ENCODE measurements around the gene PCYOX1L.
A peak's percentile ranks its signal among the peaks of the same experiment; 100 is the strongest.

Gene PCYOX1L

DNA sequence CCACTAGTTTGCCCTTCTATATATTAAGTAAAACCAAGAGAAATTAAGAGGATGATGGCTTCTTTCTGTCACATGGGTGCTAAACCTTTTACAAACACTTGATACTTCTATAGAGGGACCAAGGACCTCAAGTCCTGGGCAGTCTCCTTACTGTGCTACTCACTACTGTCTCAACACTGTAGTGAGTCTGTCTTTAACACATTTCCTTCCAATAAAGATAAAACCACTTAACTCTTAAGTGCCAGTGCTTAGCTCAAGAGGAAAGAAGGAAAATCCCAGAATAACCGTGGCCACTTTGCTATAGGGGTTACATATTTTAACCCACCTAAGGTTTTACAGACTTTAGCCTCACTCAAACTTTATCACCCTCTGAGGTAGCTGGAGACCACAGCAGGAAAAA lies 16.9 kb upstream of the PCYOX1L start:
- no peak for DNase-seq

DNA sequence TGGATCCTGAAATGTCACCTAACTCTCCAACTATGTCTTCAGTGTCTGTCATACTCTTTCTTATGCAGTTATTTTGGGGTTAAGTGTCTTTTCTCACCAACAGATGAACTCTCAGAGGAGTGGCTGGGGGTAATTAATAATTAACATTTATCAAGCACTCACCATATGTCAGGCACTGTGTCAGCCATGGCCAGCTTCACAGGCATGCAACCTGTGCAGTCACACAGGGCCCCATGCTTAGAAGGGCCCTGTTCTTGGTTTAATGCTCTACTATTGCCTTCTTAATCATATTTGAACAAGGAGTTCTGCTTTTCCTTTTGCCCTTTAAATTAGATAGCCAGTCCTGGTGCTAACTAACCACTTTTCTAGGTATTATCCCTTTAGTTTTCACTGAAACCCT lies 16.0 kb upstream of the PCYOX1L start:
- no peak for DNase-seq

DNA sequence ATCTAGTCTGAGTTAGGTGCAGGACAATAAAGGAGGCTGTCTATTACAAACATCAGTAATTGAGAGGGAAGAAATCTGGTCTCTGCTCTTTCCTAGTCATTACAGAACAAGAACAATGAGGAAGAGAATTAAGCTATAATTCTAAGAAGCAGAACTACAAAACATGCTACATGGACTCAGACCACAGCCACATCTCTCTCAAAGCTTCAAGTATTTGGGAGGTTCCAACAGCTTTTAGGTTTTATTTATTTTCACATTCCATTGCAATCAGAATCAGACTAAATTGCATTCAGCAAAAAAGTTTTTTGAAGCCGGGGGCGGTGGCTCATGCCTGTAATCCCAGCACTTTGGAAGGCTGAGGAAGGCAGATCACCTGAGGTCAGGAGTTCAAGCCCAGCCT lies 13.7 kb upstream of the PCYOX1L start:
- no peak for DNase-seq

GRCh38 chr5:149345147-149345891 lies 12.5 kb upstream of the PCYOX1L start, which contains the start of gene GRPEL2:
GRPEL2 (plus strand) TSS chr5:149345499; CDS start chr5:149345540, 41 bp downstream.
- peak; percentile 96 for DNase-seq

GRCh38 chr5:149345892-149346222 lies 12.0 kb upstream of the PCYOX1L start:
- no peak for DNase-seq

DNA sequence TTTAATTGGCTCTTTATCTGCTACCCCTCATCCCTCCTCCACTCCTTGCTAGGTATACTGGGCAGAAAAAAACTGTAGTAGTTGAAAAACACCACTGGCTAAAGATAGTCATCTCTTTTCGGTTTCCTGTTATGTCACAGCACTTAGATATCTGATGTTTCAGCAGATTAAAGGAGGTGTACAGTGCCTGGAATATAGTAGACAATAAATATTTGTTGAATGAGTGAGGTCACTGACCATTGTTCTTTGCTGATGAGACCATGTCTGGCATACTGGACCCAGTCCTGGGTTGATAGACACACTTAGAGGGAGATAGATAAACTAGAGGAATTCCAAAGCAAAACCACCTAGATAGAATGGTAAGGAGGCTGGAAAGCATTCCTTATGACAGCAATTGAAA lies 9.3 kb upstream of the PCYOX1L start:
- no peak for DNase-seq

DNA sequence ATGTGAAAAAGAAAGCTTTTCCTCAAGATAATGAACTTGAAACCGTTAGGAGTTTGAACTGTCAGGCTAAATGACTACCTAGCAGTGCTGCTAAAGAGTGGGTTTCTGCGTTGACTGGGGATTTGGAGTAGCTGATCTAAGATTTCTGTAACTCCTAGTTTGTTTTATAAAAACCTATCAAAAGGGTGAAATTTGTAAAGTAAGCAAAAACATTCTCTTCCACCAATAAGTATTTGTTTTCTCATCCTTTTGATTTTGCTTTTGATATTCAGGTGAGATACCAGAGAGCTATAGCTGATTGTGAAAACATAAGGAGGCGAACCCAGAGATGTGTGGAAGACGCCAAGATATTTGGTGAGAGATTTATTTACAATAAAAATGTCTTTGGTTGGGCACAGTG lies 8.5 kb upstream of the PCYOX1L start:
- DNase-seq, result no peak

GRCh38 chr5:149352169-149352568 lies 5.7 kb upstream of the PCYOX1L start:
- DNase-seq, result no peak

DNA sequence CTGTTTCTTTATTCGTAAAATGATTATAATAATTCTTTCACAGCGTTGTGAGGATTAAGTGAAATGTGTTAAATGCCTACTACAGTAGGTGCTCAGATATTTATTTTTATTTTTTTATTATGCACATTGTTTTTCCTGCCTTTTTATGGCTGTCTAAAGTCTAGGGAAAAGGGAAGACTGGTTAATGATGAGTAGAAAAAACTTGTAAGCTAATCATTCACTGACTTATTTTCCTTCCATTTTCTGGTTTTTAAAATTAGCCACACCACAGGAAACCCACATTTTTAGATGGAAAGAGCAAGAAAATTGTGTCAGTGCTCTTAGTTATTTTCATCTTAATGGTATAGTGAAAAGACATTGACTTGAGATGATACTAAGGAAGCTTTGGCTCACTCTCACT lies 3.9 kb upstream of the PCYOX1L start:
- DNase-seq, result no peak

DNA sequence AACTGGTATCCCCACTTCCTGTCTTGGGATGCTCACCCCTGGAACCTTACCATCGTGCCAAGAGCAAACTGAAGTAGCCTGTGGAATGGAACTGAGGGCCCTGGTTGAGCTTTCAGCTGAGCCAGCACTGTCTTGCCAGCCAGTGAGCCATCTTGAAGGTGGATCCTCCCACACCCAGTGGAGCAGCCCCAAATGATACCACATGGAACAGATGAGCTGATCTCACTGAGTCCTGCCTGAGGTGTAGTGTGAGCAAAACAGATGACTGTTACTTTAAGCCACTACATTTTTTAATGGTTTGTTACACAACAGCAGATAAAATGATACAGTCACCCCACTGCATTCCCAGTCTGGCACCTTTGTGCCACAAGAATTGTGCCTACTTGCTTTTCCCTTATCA lies 2.2 kb upstream of the PCYOX1L start:
- no peak for DNase-seq

GRCh38 chr5:149356391-149356790 lies 1.5 kb upstream of the PCYOX1L start:
- DNase-seq, result no peak

DNA sequence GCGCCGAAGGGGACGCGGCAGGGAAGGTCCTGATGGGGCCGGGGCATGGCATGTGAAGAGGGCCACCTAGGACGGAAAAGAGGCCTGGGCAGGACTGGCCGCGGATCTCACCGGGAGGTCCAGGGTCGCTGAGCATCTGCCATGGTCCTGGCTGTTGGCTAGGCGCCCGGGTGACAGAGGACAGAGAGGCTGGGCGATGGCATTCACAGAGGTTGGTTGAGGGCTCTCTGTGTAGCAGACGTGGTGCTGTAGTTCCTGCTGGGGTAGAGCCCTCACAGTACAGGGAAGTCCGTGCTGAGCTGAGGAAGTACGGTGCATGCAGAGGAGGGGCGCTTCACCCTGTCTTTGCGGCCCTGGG lies 427 bp downstream of the PCYOX1L start:
- peak; percentile 49 for DNase-seq

GRCh38 chr5:149358868-149359495 lies 1.1 kb downstream of the PCYOX1L start:
- no peak for DNase-seq

- no peak for DNase-seq
Observed at GRCh38 chr5:149360272-149360671, 2.4 kb downstream of the PCYOX1L start.

- no peak for DNase-seq
Observed at GRCh38 chr5:149362541-149362940, 4.7 kb downstream of the PCYOX1L start.

GRCh38 chr5:149363358-149363757 lies 5.5 kb downstream of the PCYOX1L start:
- DNase-seq, result no peak

DNA sequence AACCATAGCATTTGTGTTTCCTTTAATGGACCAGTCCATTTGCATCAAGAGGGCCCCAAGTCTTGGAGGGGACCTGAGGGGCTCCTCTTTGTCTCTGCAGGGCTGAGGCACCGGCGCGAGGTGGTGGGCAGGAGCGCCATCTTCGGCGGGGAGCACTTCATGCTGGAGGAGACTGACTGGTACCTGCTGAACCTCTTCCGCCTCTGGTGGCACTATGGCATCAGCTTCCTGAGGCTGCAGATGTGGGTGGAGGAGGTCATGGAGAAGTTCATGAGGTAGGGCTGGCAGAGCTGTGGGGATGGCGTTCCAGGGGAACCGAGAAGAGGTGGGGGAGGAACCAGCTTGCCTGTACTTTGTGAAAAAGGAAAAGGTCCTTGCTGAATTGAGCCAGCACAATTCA lies 6.1 kb downstream of the PCYOX1L start:
- DNase-seq, result no peak

DNA sequence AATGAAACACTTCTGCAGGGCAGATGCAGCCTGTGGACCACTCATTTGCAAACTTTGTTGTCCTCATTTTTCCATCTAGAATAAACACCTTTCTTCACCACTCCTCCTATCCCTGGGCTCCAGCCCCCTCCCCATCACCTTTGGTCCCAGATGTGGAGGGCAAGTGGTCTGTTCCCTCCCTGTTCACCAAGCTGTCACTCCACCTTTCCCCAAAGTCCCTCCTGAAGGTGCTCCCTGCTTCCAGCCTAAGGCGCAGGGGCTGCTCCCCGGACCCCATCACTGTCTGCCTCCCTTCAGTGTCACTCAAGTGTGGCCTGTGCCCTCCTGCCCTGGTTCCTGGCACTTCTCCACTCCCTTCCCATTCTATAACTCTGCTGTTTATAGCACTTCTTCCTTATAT lies 6.9 kb downstream of the PCYOX1L start:
- DNase-seq, result no peak

DNA sequence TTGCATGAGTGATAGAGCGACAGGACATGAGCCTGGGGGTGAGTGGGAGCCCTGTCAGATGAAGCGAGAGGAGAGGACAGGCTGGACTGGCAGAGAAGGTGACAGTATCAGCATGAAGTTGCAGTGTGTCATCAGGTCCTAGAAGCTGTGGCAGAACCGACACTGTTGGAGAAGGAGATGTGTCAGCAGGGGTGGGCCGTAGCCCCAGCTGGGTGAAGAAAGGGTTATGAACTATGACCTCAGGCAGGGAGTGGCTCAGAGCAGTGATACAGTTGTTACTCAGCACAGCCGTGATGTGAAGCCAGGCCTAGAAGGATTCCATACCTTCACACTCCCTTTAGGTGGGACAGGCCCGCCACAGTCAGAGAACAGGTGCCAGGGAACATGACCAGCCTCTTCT lies 7.6 kb downstream of the PCYOX1L start:
- no peak for DNase-seq

- no peak for DNase-seq
Observed at GRCh38 chr5:149366169-149366729, 8.4 kb downstream of the PCYOX1L start.

DNA sequence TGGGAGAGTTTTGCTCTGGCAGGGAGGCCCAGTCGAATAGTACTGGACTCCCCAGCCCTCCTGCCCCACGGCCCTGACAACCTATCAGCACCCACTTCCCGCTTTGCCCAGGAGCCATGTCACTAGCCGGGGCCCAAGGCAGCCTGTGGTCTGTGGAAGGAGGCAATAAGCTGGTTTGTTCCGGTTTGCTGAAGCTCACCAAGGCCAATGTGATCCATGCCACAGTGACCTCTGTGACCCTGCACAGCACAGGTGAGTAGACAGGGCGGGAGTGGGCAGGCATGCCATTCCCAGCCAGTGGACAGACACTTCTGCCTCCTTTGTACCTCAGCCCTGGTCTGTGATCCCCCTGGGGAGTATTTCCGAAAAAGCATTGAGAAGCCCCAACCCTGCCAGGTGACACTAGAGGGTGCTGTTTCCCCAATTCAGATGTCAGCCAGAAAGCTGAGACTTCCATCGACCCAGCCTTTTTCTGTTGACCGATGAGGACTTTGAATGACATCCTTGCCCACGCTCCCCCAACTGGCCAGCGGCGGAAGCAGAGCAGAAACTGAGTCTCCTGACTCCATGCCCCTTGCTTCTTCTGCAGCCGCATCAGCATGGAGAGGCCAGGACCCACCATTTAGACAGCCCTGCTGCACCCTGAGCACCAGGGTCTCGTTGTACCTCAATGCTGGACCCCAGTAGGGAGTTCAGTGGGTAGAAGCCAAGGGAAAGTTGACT lies 9.6 kb downstream of the PCYOX1L start:
- DNase-seq, result peak; percentile 15

DNA sequence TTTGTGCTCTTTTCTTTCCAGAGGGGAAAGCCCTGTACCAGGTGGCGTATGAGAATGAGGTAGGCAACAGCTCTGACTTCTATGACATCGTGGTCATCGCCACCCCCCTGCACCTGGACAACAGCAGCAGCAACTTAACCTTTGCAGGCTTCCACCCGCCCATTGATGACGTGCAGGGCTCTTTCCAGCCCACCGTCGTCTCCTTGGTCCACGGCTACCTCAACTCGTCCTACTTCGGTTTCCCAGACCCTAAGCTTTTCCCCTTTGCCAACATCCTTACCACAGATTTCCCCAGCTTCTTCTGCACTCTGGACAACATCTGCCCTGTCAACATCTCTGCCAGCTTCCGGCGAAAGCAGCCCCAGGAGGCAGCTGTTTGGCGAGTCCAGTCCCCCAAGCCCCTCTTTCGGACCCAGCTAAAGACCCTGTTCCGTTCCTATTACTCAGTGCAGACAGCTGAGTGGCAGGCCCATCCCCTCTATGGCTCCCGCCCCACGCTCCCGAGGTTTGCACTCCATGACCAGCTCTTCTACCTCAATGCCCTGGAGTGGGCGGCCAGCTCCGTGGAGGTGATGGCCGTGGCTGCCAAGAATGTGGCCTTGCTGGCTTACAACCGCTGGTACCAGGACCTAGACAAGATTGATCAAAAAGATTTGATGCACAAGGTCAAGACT lies 10.3 kb downstream of the PCYOX1L start:
- DNase-seq, result no peak

DNA sequence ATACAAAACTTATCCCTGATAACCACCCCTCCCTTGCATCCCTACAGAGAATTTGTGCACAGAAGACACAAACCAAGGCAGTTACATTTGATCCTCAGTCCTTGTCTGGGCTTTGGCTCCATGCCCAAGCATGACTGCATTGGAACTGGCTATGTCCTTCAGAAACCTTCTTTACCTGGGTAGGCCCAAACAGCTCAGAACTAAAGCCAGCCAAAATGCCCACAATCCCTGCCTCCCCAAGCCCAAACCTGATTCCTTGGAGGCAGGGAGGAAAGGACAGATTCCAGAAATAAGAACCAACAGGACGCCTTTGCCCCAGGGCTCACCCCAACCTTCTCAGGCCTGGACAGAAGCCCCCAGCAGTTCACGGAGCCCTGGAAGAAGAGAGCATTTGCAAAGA lies 13.0 kb downstream of the PCYOX1L start:
- no peak for DNase-seq
